C1 segment of cervical spinal cord (tissue), 14 donors: Measurements from ENCODE around the gene CSRP1.
A peak's percentile ranks its signal among the peaks of the same experiment; 100 is the strongest.
"Not testable (repeated sequence)": the region's sequence is repeated elsewhere in the genome, so short reads cannot be mapped to it uniquely, and the experiment has no call there.

Experiments
- DNase-seq, 14 donors: peaks; one replicate each; lab custom pipeline; 2025; lab: John Stamatoyannopoulos, UW

CSRP1 gene

DNA sequence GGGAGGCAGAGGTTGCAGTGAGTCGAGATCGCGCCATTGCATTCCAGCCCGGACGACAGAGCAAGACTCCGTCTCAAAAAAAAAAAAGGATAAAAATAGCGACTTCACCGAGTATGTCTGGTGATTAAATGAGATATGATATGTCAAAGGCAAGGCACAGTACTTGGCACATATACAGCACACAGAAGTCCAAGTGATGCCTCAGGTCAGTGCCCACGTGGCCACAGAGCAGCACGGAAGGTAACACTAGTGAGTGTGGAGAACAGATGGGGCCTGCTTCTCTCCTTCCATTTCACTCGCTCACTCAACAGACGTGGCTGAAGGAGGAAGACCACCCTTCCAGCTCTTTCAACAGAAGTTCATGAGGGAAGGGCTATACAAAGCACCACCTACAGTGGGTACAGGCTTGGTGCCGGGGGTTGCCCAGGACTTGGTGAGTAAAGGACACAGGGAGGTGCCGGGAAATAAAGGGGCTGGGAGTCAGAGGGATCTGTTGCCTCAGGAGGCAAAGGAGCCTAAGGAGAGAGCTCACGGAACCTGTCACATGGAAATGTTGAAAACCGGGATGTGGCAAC is 8.9 kb downstream of the CSRP1 start:
- no peak for DNase-seq

DNA sequence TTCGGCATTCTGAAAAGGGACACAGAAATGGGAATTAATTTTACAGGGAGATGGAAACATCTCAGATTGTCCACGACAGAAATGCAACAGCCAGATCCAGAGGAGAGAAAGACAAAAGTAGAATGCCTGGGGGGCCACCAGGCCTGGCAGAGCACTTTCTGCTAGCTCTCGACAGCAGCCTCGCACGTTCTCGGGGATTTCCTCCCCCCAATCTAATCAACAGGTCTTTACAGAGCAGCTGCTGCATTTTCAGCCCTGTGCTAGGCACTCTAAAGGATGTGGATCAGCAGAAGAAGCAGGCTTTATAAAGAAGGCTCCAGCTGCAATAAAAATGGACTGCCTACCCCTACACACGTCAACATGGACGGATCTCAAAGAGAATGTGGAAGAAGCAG is 10.6 kb downstream of the CSRP1 start:
- DNase-seq = no peak

DNA sequence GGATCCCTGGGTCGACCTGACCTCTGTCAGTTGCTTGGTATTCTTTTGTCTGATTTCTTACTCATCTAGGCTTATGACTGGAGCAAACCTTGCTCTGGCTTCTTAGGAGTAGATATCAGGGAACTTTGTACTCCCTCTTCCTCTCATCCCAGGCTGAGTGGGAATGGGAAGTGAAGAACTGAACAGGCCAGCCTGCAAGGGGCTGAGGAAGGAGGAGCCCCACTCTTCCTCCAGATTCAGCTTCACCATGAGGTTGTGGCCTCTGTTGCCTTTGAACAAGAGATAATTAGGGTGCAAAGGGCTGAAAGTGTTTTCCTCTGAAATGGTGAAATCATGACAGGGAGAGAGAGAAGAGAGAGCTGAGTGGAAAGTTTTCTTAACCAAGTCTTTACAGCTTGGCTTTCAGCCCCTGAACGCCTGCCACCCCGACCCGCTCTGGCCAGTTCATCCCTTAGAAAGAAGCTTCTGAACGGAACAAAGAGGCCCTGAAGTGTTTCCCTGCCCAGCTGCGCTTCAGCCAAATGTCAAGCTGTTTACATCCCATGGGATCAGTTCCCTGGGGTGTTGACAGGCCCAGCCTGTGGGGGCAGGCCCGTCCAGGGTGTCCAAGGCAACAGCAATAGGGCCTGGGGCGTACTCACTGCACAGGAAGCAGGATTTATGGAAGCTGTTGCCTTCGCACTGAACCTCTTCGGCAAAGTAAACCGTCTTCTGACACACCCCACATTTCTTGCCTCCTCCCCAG is 11.2 kb downstream of the CSRP1 start:
- DNase-seq = peak in 13 of 14 donors; percentile 26 to 89 (median 75)

DNA sequence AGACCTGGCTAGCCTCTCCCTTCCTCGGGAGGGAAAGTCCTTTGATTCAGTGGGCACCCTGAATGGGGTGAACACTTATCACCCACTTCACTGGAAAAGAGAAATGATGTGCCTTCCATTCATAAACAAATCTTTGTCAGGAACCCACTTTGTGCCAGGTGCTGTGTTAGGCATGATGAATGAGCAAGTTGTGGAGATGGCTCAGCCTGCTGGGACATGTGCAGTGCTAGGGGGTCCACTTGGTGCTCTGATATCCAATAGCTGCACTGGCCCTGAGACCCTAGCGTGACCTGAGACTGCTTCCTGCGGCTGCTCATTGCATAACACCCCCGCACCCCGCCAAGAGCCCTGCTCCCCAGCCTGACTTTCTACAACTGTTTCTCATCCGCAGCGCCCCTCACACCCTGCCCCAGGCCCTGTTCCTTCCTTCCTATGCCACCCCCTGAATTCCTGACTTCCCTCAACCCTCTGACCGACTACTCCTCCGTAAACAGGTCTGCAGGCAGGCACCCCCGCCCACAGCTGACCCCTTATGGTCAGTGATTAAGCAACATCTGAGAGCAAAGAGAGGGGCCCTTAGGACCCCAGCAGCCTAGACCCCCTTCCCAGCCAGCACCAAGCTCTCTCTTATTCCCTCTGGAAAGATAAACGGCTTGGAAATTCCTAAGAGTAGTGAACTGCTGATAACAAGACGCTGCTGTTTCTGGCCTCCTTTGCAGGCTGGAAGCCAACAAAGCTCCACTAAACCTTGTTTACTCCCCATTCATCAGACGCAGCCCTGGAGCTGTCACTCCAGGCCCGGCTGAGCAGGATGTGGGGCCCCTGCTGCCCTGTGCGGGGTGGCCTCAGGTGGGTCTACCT is 12.9 kb downstream of the CSRP1 start:
- no peak for DNase-seq

DNA sequence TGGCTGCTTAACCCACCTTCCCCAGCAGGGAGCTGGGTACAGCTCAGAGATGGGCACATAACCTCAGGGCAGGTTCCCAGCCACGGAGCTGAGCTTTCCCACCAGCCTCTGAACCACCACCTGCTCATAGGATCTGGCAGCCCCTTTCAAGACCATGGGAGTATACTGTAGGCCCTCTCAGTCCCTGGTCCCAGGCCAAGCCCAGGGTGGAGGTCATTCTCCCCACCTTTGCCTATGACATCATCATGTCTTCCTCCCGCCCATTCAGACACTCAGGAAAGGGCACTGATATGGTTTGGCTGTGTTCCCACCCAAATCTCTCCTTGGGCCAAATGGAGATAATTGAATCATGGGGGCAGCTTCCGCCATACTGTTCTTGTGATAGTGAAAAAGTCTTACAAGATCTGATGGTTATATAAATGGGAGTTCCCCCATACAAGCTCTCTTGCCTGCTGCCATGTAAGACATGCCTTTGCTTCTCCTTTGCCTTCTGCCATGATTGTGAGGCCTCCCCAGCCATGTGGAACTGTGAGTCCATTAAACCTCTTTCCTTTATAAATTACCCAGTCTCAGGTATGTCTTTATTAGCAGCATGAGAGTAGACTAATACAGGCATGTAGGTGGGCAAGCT is 13.8 kb downstream of the CSRP1 start:
- not testable (repeated sequence) for DNase-seq

DNA sequence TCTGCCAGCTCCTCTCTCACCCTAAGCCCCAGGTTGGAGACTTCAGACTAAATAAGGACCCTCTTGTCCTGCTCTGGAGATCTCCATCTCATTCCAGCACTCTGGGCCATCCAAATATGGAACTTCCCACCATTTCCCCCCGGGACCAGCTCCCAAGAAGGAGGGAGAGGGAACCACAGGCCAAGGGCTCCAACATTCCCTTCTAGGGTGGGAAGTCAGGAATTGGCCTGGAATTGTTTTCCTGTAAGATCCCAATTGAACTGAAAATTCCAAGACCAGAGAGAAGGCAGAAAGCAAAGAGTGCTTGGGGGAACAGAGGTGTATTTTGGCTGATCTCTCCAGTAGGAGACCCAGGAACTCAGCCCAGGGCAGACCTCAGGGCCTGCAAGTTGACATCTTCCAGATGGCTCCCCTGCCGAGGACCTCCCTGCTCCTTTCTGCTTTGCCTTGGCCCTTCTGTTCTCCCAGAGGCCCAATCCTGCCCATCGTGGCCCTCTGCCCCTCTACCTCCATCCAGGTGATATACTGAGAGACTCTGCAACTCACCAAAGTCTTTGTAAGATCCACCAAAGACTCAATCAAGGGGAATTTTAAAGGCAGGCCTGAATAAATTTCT is 14.9 kb downstream of the CSRP1 start:
- no peak for DNase-seq

DNA sequence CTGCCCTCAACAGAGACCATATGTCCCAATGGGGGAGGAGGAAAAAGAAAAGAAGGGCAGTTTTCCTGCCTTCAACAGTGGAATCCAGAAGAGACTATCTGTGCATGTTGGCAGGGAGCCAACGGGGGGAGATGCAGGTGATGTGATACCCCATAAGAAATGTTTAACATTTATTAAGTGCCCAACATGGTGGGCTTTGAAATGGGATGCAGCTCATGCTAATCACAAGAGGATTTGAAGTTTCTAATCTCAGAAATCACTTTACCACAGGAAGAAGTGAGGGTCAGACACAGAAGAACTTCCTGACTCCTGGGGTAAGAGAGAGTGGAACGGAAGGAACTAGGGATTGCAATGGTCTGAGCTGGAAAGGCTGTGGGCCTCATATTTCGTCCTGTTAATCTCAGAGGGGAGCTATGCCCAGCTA is 16.2 kb downstream of the CSRP1 start:
- no peak for DNase-seq

DNA sequence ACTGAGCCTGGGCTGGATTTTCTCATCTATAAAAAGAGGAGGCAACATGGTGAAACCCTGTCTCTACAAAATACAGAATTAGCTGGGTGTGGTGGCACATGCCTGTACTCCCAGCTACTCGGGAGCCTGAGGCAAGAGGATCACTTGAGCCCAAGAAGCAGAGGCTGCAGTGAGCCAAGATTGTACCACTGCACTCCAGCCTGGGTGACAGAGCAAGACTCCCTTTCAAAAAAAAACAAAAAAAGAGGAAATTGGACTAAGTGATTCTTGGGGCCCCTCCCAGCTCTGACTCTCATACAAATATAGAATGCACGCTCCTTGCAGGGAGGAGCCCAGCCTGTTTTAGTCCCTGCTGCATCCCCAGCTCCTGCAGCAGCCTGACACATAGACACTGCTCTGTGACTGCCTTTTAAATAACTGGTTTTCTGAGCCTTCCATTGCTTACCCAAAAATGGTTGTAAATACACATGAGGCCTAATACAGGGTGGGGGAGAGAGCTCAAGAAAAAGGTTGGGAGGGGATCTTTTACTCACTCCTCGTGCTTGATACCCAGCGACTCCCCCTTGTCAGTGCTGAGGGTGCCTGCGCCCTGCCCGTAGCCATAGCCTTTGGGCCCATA is 17.2 kb downstream of the CSRP1 start:
- no peak for DNase-seq

DNA sequence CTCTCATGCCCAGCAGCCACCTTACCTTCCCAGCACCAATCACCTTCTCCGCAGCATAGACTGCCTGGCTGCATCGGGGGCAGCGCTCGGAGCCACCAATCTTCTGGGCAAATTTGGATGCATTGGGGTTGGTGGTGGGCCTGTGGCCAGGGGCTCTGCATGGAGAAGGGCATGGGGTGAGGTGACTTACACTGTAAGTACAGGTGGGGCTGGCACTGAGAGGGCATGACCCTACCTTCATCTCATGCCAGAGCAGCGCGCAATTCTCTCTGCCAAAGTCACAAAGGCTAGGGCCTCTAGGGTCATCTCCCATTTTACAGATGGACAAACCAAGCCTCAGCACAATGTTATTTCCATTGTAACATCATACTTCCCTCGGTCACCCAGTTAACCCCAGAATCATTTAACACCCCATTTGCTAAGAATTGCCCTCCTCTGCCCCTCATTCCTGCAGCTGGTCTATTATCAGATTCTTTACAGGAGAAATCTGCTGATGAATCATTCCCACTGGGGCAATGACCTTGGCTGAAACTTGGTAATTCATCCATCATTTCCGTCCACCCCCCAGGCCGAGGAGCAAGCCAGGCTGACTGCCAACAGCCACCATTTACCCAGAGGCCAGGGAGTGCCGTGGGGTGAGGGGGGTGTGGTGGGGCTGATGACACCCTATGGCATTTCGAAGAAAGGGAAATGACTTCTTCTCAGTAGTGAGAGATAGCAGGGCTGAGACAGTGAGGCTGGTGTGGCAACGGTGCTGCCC is 17.9 kb downstream of the CSRP1 start:
- DNase-seq = peak in 3 of 14 donors; percentile 35 to 82 (median 69)

DNA sequence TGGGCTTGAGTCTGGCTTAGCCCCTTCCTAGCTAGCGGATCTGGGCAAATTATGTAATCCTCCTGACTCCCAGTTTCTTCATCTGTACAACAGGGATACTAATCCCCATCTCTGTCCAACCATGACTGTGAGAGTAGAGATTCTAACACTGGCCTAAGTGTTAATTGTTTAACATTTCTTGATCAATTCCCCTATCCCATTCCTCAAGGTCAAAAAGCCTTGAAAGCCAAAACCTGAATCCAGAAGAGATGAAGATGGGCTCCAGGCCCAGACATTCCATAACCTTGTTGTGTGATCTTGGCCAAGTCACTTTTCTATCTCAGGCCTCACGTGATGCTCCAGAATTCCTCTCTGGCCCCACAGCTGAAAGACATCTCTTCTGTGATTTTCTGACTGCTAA is 19.2 kb downstream of the CSRP1 start:
- no peak for DNase-seq

DNA sequence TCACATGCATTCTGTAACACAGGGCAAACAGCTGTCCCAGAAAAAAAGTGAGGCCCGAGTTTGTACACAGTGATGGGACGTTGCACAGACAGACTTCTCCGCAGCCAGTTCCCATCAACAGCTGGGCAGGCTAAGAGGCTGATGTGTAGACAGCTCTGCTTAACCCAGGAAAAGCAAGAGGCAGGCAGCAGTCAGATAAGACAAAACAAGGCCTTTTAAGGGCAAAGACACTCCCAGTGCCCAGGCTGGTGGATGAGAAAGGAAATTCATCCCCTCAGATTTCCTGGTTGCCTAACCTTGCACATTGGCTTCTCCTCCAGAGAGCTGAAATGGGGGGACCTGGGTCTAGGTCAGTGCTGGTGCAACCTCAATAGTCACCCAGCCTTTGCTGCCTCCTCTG is 20.7 kb downstream of the CSRP1 start:
- no peak for DNase-seq

DNA sequence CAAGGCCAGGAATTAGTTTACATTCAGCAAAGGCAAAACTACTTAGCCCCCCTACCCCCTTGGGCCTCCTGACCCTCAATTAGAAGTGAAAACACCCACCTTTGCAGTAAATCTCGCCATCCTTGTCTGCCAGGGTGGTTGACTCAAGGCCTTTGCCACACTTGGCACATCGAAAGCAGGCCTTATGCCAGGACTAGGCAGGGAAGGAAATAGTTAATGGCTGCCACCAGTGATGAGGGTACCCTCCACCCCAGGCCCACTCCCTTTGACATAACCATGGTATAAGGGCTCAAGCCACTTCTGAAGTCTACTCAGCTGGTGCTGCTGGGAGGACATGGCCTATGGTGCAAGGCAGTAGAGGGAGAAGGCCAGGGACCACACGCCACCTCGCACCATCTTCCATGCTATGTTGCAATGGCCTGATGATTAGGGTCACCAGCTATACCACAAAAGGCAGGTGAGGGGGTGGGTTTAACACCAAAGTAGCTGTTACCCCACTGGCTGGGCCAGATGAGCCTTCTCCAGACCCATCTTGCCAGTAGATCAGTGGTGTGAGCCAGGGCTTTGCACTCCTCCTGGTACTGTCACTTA is 21.6 kb downstream of the CSRP1 start:
- no peak for DNase-seq

DNA sequence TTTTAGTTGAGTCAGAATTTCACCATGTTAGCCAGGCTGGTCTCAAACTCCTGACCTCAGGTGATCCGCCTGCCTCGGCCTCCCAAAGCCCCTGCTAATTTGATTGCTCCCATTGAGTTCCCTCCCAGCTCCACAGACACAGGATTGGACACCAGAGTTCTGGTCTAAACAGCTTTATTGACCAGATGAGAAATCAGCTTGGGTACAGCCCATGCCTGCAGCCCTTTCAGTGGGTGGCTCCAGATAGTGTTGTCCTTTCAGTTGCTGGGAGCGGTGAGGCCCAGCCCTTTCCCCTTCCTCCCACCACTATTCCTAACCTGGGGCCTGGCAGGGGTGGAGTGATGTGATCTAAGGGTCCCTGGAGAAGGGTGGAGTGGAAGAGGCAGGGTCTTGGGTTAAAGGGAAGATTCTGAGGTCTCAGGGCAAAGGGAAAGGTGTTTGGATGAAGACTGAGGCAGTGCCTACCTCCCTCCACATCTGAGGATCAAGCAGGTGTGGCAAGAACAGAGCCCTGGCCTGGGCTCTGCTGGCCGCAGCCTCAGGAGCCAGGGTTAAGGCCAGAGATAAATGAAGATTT is 23.5 kb downstream of the CSRP1 start:
- DNase-seq = no peak

DNA sequence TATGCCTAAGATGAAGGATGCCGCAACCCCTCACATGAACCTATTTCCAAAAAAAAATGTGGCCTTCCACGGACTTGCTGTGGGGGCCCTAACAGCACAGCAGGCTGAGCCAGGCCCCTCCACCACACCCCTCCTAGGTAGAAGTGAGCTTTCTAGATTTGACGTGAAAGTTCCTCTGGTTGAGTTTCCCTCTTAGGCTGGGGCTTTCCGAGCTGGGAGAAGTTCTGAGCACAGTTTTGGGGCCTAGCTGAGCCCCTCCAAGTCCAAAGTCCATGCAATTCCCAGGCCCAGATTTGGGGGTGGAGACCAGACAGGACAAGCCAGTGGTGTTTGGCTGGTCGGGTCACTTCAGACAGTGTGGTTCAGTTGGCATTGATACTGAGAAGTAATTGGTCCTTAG is 24.2 kb downstream of the CSRP1 start:
- DNase-seq = no peak

DNA sequence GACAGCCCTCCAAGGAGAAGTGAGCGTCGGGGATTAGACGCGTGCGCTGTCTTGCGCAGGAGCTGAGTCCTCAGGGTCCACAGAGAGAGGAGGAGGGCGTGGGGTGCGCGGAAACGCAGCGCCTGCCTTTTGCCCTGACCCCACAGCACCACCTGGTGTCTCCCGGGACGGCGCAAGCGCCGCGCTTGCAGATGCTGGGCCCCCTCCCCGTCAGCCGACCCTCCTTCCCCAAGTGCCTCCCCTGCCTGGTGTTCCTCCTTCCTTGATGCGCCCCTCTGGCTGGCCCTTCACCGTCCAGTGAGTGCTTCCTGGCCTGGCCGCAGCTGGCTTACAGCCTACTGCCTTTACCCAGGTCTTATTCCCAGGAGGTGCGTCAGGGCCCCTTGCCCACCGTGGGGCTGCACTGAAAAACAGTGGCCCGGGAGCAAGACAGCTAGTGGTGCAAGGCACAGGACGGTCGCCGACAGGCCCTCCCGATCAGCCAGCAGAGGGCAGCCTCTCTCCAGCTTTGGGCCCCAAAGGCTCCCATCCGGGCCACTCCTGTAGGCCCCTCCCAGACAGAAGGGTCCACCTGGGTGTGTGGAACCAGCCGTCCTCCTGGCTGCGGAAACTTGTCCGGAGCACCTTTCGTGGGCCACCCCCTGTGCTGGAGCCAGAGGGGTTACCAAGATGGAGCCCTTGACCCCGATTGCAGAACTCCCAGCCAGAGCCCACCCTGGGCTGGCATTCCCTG is 25.0 kb downstream of the CSRP1 start:
- peak in 13 of 14 donors; percentile 9 to 92 (median 78) for DNase-seq

DNA sequence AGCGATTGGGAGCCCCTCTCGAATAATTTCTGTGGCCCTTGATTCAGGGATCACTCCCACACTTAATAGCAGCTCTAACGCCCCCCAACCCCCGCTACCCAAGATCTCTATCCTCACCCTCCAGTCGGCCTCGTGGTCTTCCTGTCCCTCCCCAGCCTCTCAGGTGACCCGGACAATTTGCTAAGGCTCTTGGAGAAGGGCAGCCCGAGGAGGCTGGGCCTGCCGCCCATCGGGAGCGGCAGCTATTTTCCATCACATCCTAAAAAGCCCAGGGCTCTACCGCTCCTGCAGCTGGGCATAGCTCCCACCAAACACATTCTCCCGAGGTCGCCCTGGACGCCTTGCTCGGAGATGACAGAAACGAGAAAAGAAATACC is 25.9 kb downstream of the CSRP1 start:
- DNase-seq = no peak

DNA sequence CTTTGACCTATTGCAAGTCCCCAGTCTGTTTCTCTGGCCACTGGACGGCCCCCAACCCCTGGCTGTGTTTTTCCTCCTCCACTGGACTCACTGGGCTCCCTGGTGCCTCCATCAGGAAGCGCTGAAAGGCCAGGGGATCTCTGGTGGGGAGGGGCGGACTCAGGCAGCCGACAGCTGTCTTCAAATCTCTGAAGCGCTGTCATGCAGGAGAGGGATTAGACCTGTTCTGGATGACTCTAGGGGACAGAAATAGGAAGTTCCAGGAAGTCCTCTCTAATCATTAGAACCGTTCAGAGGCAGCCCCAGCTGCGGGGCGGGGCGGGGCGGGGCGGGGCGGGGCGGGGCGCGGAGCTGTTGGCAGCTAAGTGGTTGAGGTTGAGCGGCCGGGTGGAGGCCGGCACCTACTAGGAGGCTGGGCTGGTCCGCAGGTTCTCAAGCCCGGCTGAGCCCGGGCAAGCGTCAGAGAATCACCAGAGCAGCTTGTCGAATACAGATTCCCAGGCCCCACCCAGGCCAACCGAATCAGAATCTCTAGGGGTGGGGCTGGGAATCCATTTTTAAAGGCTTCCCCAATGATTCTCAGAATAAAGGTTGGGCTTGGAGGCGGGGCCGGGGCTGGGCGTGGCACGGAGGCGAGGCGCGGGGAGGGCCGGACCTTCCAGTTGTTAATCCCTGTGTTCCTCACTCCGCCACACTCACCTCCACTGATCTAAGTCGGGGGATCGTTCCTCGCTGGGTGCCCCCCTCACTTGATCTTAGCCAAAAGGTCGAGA is 26.5 kb downstream of the CSRP1 start:
- DNase-seq = peak in 2 of 14 donors; percentile 27 to 33

DNA sequence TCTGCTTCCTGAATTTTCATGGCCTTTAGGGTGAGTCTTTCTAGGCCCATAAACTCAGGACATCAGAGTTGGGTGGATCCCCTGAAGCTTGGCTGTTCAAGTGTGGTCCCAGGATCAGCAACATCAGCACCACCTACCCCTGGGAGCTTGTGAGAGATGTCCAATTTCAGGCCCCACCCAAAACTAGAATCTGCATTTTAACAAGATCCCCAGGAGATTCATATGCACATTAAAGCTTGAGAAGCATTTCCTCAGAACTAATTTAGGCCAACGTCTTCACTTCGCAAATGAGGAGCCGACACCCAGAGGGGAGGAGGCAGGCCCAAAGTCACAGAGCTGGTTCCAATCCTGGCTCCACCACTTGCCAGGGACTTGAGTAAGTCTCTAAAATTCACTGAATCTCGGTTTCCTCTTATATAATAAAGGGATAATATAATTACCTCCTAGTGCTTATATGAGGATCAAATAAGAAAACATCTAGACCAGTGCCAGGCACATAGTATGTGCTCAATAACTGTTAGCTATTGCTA is 27.7 kb downstream of the CSRP1 start:
- DNase-seq = no peak
